PC-3 (cell line): Measurements from ENCODE around the gene TTC31. TPM values are rescaled to one million over a fixed set of nuclear protein-coding genes. Genes with fewer than 3 reads are reported as not detected.

Experiments
- ATAC-seq: fragments of 200-7000 bp; cut with Tn5 transposase; 2 replicates; pipeline ENCODE4 v1.9.1; 2020; ENCODE audit warnings: mild to moderate bottlenecking, moderate library complexity
- BruUV-seq: library from RNA; stranded (reverse); fragments of 400-500 nt; replicated peaks from 2 replicates; lab custom pipeline; 2021; lab: Mats Ljungman, UMichigan
- CTCF ChIA-PET: fragments of 300-600 bp; sonication (Branson Sonifier 250); formaldehyde crosslinking; loops from one replicate; lab custom pipeline; 2022; ENCODE audit warnings: antibody characterized with exemption; lab: Charles Lee
- POLR2A ChIA-PET: fragments of 300-600 bp; sonication (Branson Sonifier 250); formaldehyde crosslinking; loops from one replicate; lab custom pipeline; 2022; ENCODE audit warnings: antibody characterized with exemption; ENCODE audit not compliant: unreplicated experiment; lab: Charles Lee
- DNase-seq: peaks from one replicate; pipeline ENCODE4 v3.0.0-alpha.2; 2015
- H2AFZ ChIP-seq: fragments of 300-600 bp; sonication (generic); 2 replicates; pipeline ENCODE4 v1.6.0; 2016; ENCODE audit warnings: antibody characterized with exemption, low read length
- H3F3A ChIP-seq: fragments of 300-600 bp; sonication (generic); one replicate; pipeline ENCODE4 v1.6.0; 2017; ENCODE audit warnings: antibody characterized with exemption, low read length, control low read depth, mild to moderate bottlenecking; ENCODE audit not compliant: unreplicated experiment
- H3K27ac ChIP-seq: fragments of 300-600 bp; sonication (generic); 2 replicates; pipeline ENCODE4 v1.5.1; 2016; ENCODE audit warnings: mild to moderate bottlenecking, low read length
- H3K27me3 ChIP-seq: fragments of 300-600 bp; sonication (generic); 2 replicates; pipeline ENCODE4 v1.6.1; 2016; ENCODE audit warnings: low read length, mixed read lengths
- H3K36me3 ChIP-seq: fragments of 300-600 bp; sonication (generic); 2 replicates; pipeline ENCODE4 v1.6.1; 2016; ENCODE audit warnings: low read depth, mixed run types, low read length, mixed read lengths
- H3K4me1 ChIP-seq: fragments of 300-600 bp; sonication (generic); 2 replicates; pipeline ENCODE4 v1.5.1; 2016; ENCODE audit warnings: low read length; ENCODE audit not compliant: insufficient read depth
- H3K4me2 ChIP-seq: fragments of 300-600 bp; sonication (generic); 2 replicates; pipeline ENCODE4 v1.6.0; 2016; ENCODE audit warnings: low read length
- H3K4me3 ChIP-seq: fragments of 300-600 bp; sonication (generic); 2 replicates; pipeline ENCODE4 v1.5.1; 2016; ENCODE audit warnings: mild to moderate bottlenecking, low read length, mixed read lengths
- H3K79me2 ChIP-seq: fragments of 300-600 bp; sonication (generic); 2 replicates; pipeline ENCODE4 v1.6.1; 2017; ENCODE audit warnings: low read length, mixed read lengths
- H3K9ac ChIP-seq: fragments of 300-600 bp; sonication (generic); 2 replicates; pipeline ENCODE4 v1.6.0; 2016; ENCODE audit warnings: mild to moderate bottlenecking, low read length
- H3K9me2 ChIP-seq: fragments of 300-600 bp; sonication (generic); replicated peaks from 2 replicates; pipeline ENCODE4 v1.6.1; 2016; ENCODE audit warnings: mixed run types, low read length, mixed read lengths
- H3K9me3 ChIP-seq: fragments of 300-600 bp; sonication (generic); 2 replicates; pipeline ENCODE4 v1.6.1; 2016; ENCODE audit warnings: low read length, mixed read lengths
- H4K20me1 ChIP-seq: fragments of 300-600 bp; sonication (generic); 2 replicates; pipeline ENCODE4 v1.6.1; 2016; ENCODE audit warnings: low read length, mixed read lengths
- CTCF ChIP-seq: fragments of 300-600 bp; sonication (generic); conservative IDR thresholded peaks from 2 replicates; pipeline ENCODE4 v1.5.1; 2017; ENCODE audit warnings: antibody characterized with exemption, low read depth, mild to moderate bottlenecking, low read length
- EZH2 ChIP-seq: fragments of 300-600 bp; sonication (generic); IDR thresholded peaks from one replicate; pipeline ENCODE4 v1.6.1; 2017; ENCODE audit warnings: antibody characterized with exemption, mild to moderate bottlenecking, low read length; ENCODE audit not compliant: unreplicated experiment
- EZH2phosphoT487 ChIP-seq: fragments of 300-600 bp; sonication (generic); IDR thresholded peaks from 2 replicates; pipeline ENCODE4 v1.6.1; 2018; ENCODE audit warnings: mild to moderate bottlenecking, antibody characterized with exemption, low read length, borderline replicate concordance
- intact Hi-C: fragments of 100-400 bp; cut with micrococcal nuclease; formaldehyde crosslinking; loops from 2 replicates; pipeline ENCODE4 v1.9.0; 2023
- total RNA-seq: library from RNA; depleted of rRNA; stranded (reverse); fragments of >200 nt; gene quantifications from 2 replicates; pipeline ENCODE4 v1.2.3, GENCODE V29; 2014

Gene TTC31
- total RNA-seq, 1 experiment from 2014 or later = 21.1 TPM

GRCh38 chr2:74498500-74499266 lies 15.8 kb downstream of the TTC31 start:
- peak; percentile 58 for DNase-seq
- peak; percentile 69 for ATAC-seq
- Histone ChIP-seq H4K20me1 (no peaks in the 10 kb centered on the region), H3K4me2 (peak overlapping the region; percentile 94), H3K9me3 (no peaks in the 10 kb centered on the region), H2AFZ (peak overlapping the region; percentile 87), H3K27me3 (no peaks in the 10 kb centered on the region), H3K79me2 (no peaks in the 10 kb centered on the region), H3K36me3 (peaks cover 7% of the 10 kb centered on the region; the same call in 1 of the 2 replicates), H3K4me1 (peaks cover 19% of the 10 kb centered on the region), H3F3A (no peaks in the 10 kb centered on the region), H3K27ac (no peak overlapping the region), H3K9ac (peak overlapping the region; percentile 19; the same call in 1 of the 2 replicates), H3K4me3 (peak overlapping the region; percentile 67), H3K9me2 (no peaks in the 10 kb centered on the region)
- TSS peak; percentile 40 for BruUV-seq
- TF ChIP-seq EZH2 (no peak), EZH2phosphoT487 (no peak), CTCF (no peak)
- POLR2A ChIA-PET = no interaction called here
- CTCF ChIA-PET = no interaction called here
- intact Hi-C loops = loop anchor here (1.0 kb wide), 1 partner anchor 15 kb away; the partner anchor contains the start of gene TTC31

DNA sequence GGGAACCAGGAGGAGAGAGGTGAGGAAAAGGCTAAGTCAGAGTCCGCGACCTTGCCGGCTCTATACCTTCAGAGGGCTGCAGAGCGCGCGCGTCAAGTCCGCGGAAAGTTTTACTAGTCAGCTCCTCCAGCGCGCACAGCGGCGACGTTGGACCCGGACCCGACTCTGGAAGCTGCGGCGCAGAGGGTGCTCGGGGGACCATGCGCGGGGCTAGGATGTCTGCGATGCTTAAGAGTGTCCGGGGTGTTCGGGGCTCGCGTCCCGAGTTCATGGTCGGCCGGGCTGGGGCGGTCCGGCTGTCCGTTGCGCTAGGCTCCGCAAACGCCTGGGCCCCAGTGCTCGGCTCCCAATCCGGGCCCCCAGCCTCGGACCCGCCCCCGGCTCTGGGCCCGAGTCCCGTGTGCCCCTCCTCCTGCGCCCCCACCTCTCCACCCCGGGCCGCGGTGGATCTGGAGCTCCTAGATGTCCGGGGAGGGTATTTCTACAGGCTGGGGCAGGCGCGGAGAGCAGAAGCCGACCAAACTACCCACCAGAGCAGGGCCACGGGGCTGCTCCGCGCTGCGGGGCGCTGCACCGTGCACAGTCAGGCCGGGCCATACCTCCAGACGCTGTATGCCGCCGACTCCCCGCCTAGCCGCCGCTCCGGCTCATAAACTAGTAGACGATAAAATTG lies 16.5 kb downstream of the TTC31 start, which contains the start of gene LBX2:
Gene LBX2 (minus strand): TSS at position 337 of the 673 bp plus-strand sequence. CDS start 66 bp downstream, at position 271.
- H3K27me3 ChIP-seq = no peaks in the 10 kb centered on the region
- H3K36me3 ChIP-seq = no peaks in the 10 kb centered on the region
- no peak for TF ChIP-seq CTCF
- no peak for TF ChIP-seq EZH2phosphoT487
- TF ChIP-seq EZH2 = no peak
- no peak for ATAC-seq
- H2AFZ ChIP-seq = peak within 1 kb of the TSS; percentile 87
- intact Hi-C loops = no loop called here
- DNase-seq = no peak
- no peaks in the 10 kb centered on the region for H3F3A ChIP-seq
- no peaks in the 10 kb centered on the region for H3K9me3 ChIP-seq
- H3K4me2 ChIP-seq = peak within 1 kb of the TSS; percentile 94
- ChIA-PET POLR2A (no interaction called here), CTCF (no interaction called here)
- H4K20me1 ChIP-seq = no peaks in the 10 kb centered on the region
- H3K4me1 ChIP-seq = peaks cover 19% of the 10 kb centered on the region
- H3K9ac ChIP-seq = peak within 1 kb of the TSS; percentile 19; the same call in 1 of the 2 replicates
- H3K9me2 ChIP-seq = no peaks in the 10 kb centered on the region
- H3K79me2 ChIP-seq = no peaks in the 10 kb centered on the region
- no peak within 1 kb of the TSS for H3K27ac ChIP-seq
- peak within 1 kb of the TSS; percentile 67 for H3K4me3 ChIP-seq
- BruUV-seq = no TSS peak
